ENCODE data around the gene RAB11A. TPM values are rescaled to one million over a fixed set of nuclear protein-coding genes. Genes with fewer than 3 reads are reported as not detected.

The RAB11A gene
- total RNA-seq, 3 donors from 2014 or later (not counting 1 experiment from before 2014, with no cell fraction given): 84.7 to 97.1 (median 87.5) TPM

DNA sequence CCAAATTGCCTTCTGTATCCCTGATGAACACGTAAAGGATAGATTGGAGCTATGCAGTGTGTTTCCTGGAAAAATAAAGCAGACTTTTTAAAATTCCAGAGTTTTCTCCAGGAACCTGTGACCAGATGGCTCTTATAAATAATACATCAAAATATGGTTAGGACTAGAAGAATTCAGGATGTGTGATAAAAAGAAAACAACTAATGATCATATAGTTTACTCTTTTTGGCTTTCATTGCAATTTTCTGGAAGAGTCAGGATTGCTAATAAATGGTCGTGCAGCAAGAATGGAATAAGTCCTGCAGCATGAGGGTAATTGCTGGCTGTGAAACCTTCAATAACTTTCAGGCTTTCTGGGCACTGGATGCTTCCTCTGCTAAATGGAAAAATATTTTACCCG, 47.0 kb upstream of the RAB11A start:
- DNase-seq (no peak), ATAC-seq (no peak)
- TF ChIP-seq, protein P1, sequence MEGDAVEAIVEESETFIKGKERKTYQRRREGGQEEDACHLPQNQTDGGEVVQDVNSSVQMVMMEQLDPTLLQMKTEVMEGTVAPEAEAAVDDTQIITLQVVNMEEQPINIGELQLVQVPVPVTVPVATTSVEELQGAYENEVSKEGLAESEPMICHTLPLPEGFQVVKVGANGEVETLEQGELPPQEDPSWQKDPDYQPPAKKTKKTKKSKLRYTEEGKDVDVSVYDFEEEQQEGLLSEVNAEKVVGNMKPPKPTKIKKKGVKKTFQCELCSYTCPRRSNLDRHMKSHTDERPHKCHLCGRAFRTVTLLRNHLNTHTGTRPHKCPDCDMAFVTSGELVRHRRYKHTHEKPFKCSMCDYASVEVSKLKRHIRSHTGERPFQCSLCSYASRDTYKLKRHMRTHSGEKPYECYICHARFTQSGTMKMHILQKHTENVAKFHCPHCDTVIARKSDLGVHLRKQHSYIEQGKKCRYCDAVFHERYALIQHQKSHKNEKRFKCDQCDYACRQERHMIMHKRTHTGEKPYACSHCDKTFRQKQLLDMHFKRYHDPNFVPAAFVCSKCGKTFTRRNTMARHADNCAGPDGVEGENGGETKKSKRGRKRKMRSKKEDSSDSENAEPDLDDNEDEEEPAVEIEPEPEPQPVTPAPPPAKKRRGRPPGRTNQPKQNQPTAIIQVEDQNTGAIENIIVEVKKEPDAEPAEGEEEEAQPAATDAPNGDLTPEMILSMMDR (IDR thresholded peaks at IDR 0.05): no peak
- peak overlapping the region; percentile 96 to 100 for H3K27ac Mint-ChIP-seq
- intact Hi-C loops (cut with micrococcal nuclease): no loop called here
- no peaks in the 10 kb centered on the region for H3K27me3 Mint-ChIP-seq (ENCODE audit: low read depth in 2 of 2)
- Histone ChIP-seq H3K4me3 (ENCODE audit: low read length) (no peak overlapping the region), H3K27me3 (ENCODE audit: control insufficient read depth, insufficient read depth, low read length) (no peaks in the 10 kb centered on the region), H3K9me3 (ENCODE audit: control insufficient read depth, insufficient read depth, low read length) (no peaks in the 10 kb centered on the region), H3K36me3 (ENCODE audit: control insufficient read depth, insufficient read depth, low read length) (no peaks in the 10 kb centered on the region), H3K27ac (ENCODE audit: low read length) (no peak overlapping the region), H3K4me1 (ENCODE audit: control insufficient read depth, insufficient read depth, low read length) (peaks cover 44% of the 10 kb centered on the region)
- H3K36me3 Mint-ChIP-seq: no peaks in the 10 kb centered on the region
- H3K4me1 Mint-ChIP-seq: peaks cover 42% of the 10 kb centered on the region in 2 donors
- no peak overlapping the region for H3K4me3 Mint-ChIP-seq
- 96% methylated on average over 2 of the region's 3 CpGs for WGBS (ENCODE audit: insufficient coverage)
- peaks cover 0 to 2% of the 10 kb centered on the region in 2 donors for H3K9me3 Mint-ChIP-seq

DNA sequence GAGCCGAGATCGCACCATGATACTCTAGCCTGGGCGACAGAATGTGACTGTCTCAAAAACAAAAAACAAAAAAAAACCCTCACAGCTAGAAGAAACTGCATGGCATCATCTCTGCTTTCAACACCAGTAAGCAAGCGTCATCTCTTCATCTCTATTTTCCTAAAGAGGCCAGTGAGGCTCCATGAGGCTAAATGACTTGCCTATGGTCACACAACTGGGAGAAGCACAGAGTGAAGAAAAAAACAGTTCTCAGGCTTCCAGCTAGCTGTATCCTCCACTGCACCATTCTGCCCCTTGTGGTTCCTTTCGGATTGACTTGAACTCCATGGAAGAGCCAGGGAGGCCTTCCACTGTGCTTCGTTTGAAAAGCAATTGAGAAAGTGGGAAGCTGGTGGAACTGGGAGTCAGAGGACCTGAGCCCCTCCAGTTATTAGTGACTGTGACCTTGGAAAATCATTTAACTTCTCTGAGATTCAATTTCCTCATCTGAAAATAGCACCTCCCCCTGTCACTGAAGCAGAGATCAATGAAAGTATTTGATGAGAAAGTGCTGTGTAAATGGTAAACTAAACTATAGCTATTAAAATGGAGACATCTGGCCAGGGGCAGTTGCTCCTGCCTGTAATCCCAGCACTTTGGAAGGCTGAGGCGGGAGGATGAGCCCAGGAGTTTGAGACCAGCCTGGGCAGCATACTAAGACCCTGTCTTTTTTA, 45.1 kb upstream of the RAB11A start:
- Mint-ChIP-seq H3K4me3 (no peak overlapping the region), H3K27ac (peak overlapping the region in 1 of 2 donors; percentile 26), H3K36me3 (no peaks in the 10 kb centered on the region), H3K9me3 (peaks cover 0 to 2% of the 10 kb centered on the region in 2 donors), H3K27me3 (ENCODE audit: low read depth in 2 of 2) (no peaks in the 10 kb centered on the region), H3K4me1 (peaks cover 40 to 43% of the 10 kb centered on the region in 2 donors)
- 91% methylated on average over 7 of the region's 7 CpGs for WGBS (ENCODE audit: insufficient coverage)
- intact Hi-C loops (cut with micrococcal nuclease): no loop called here
- no peak overlapping the region for H3K4me3 ChIP-seq (ENCODE audit: low read length)
- ATAC-seq: no peak
- H3K36me3 ChIP-seq (ENCODE audit: control insufficient read depth, insufficient read depth, low read length): no peaks in the 10 kb centered on the region
- no peak overlapping the region for H3K27ac ChIP-seq (ENCODE audit: low read length)
- H3K27me3 ChIP-seq (ENCODE audit: control insufficient read depth, insufficient read depth, low read length): no peaks in the 10 kb centered on the region
- DNase-seq: peak in 1 of 2 donors; percentile 57
- no peaks in the 10 kb centered on the region for H3K9me3 ChIP-seq (ENCODE audit: control insufficient read depth, insufficient read depth, low read length)
- peaks cover 47% of the 10 kb centered on the region for H3K4me1 ChIP-seq (ENCODE audit: control insufficient read depth, insufficient read depth, low read length)
- TF ChIP-seq, protein P1 (IDR thresholded peaks at IDR 0.05): no peak

DNA sequence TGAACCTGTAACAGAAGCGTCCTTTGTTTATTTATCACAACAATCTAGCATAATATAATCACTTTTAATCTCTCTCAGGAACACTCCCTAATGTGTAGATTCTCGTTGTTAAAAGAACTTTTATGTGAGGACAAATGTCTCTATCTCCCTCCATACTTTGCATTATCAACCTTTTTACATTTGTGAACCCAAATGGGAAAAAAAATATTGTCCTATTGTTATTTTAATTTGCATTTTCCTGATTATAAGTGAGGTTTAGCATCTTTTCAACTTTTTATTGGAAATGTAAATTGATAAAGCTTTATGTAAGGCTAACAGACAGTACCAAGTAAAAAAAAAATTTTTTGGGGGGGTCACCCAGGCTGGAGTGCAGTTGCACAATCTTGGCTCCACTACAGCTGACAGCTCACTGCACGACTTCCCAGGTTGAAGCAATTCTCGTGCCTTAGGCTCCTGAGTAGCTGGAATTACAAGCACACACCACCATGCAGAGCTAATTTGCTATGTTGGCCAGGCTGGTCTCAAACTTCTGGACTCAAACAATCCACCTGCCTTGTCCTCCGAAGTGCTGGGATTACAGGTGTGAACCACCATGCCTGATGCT, 44.2 kb upstream of the RAB11A start:
- WGBS (ENCODE audit: insufficient coverage): 93% methylated on average over 4 of the region's 5 CpGs
- H3K27me3 Mint-ChIP-seq (ENCODE audit: low read depth in 2 of 2): no peaks in the 10 kb centered on the region
- H3K27me3 ChIP-seq (ENCODE audit: control insufficient read depth, insufficient read depth, low read length): no peaks in the 10 kb centered on the region
- intact Hi-C loops (cut with micrococcal nuclease): no loop called here
- H3K4me3 ChIP-seq (ENCODE audit: low read length): no peak overlapping the region
- ATAC-seq: no peak
- no peak overlapping the region for H3K27ac ChIP-seq (ENCODE audit: low read length)
- no peak overlapping the region for H3K4me3 Mint-ChIP-seq
- peaks cover 0 to 2% of the 10 kb centered on the region in 2 donors for H3K9me3 Mint-ChIP-seq
- no peak overlapping the region for H3K27ac Mint-ChIP-seq
- TF ChIP-seq, protein P1 (IDR thresholded peaks at IDR 0.05): no peak
- no peaks in the 10 kb centered on the region for H3K9me3 ChIP-seq (ENCODE audit: control insufficient read depth, insufficient read depth, low read length)
- DNase-seq: no peak
- H3K4me1 ChIP-seq (ENCODE audit: control insufficient read depth, insufficient read depth, low read length): peaks cover 47% of the 10 kb centered on the region
- no peaks in the 10 kb centered on the region for H3K36me3 Mint-ChIP-seq
- peaks cover 35% of the 10 kb centered on the region in 2 donors for H3K4me1 Mint-ChIP-seq
- no peaks in the 10 kb centered on the region for H3K36me3 ChIP-seq (ENCODE audit: control insufficient read depth, insufficient read depth, low read length)
